PC-9 (cell line): ENCODE results near the gene USP31.

Experiments used
- CTCF ChIP-seq: fragments of 200-600 bp; sonication (generic); conservative IDR thresholded peaks from 2 replicates; pipeline ENCODE4 v1.6.1; 2017; ENCODE audit warnings: mixed run types, antibody characterized with exemption, mild to moderate bottlenecking, moderate library complexity
- EZH2 ChIP-seq: fragments of 200-600 bp; sonication (generic); IDR thresholded peaks from 2 replicates; pipeline ENCODE4 v1.8.0; 2017; ENCODE audit warnings: antibody characterized with exemption, low read depth

- TF ChIP-seq CTCF (no peak), EZH2 (no peak)
Measured at GRCh38 chr16:23172583-23172982, 23.3 kb upstream of the USP31 start.
